GM23248 (cell line): Measurements from ENCODE around the gene UBE2A. TPM values are rescaled to one million over a fixed set of nuclear protein-coding genes. Genes with fewer than 3 reads are reported as not detected.

Experiments
- DNase-seq: peaks from one replicate; pipeline ENCODE4 v3.0.0-alpha.2; 2015
- H2AFZ ChIP-seq: fragments of 200-600 bp; sonication (generic); 2 replicates; pipeline ENCODE4 v1.6.1; 2016; ENCODE audit warnings: antibody characterized with exemption
- H3F3A ChIP-seq: fragments of 200-600 bp; sonication (generic); 2 replicates; pipeline ENCODE4 v1.6.1; 2016; ENCODE audit warnings: mild to moderate bottlenecking, antibody characterized with exemption, mixed run types; ENCODE audit not compliant: insufficient read depth
- H3K27ac ChIP-seq: fragments of 200-600 bp; sonication (generic); 2 replicates; pipeline ENCODE4 v1.5.1; 2016; ENCODE audit warnings: mild to moderate bottlenecking
- H3K27me3 ChIP-seq: fragments of 200-600 bp; sonication (generic); replicated peaks from 2 replicates; pipeline ENCODE4 v1.6.1; 2016; ENCODE audit warnings: mild to moderate bottlenecking; ENCODE audit not compliant: insufficient read depth
- H3K36me3 ChIP-seq: fragments of 200-600 bp; sonication (generic); 2 replicates; pipeline ENCODE4 v1.6.1; 2016; ENCODE audit warnings: low read depth, mild to moderate bottlenecking
- H3K4me1 ChIP-seq: fragments of 200-600 bp; sonication (generic); 2 replicates; pipeline ENCODE4 v1.6.1; 2016; ENCODE audit warnings: mild to moderate bottlenecking; ENCODE audit not compliant: insufficient read depth
- H3K4me2 ChIP-seq: fragments of 200-600 bp; sonication (generic); one replicate; pipeline ENCODE4 v1.6.1; 2016; ENCODE audit warnings: mild to moderate bottlenecking; ENCODE audit not compliant: unreplicated experiment
- H3K4me3 ChIP-seq: fragments of 200-600 bp; sonication (generic); 2 replicates; pipeline ENCODE4 v1.5.1; 2016; ENCODE audit warnings: mild to moderate bottlenecking
- H3K79me2 ChIP-seq: fragments of 200-600 bp; sonication (generic); 2 replicates; pipeline ENCODE4 v1.6.1; 2016; ENCODE audit warnings: mild to moderate bottlenecking; ENCODE audit not compliant: insufficient read depth
- H3K9ac ChIP-seq: fragments of 200-600 bp; sonication (generic); 2 replicates; pipeline ENCODE4 v1.6.1; 2016; ENCODE audit warnings: mild to moderate bottlenecking
- H3K9me2 ChIP-seq: fragments of 200-600 bp; sonication (generic); 2 replicates; pipeline ENCODE4 v1.6.1; 2016; ENCODE audit warnings: mixed run types, mild to moderate bottlenecking, moderate library complexity; ENCODE audit not compliant: insufficient read depth
- H3K9me3 ChIP-seq: fragments of 200-600 bp; sonication (generic); one replicate; pipeline ENCODE4 v1.6.1; 2017; ENCODE audit warnings: low read depth
- H4K20me1 ChIP-seq: fragments of 200-600 bp; sonication (generic); 2 replicates; pipeline ENCODE4 v1.6.0; 2016; ENCODE audit not compliant: insufficient read depth
- EZH2 ChIP-seq: fragments of 200-600 bp; sonication (generic); IDR thresholded peaks from 2 replicates; pipeline ENCODE4 v1.6.1; 2018; ENCODE audit warnings: antibody characterized with exemption, mild to moderate bottlenecking; ENCODE audit not compliant: insufficient read depth, poor library complexity, severe bottlenecking
- EZH2phosphoT487 ChIP-seq: fragments of 200-600 bp; sonication (generic); IDR thresholded peaks from 2 replicates; pipeline ENCODE4 v1.6.1; 2018; ENCODE audit warnings: antibody characterized with exemption, moderate library complexity, mild to moderate bottlenecking, low read depth; ENCODE audit not compliant: insufficient read depth
- WGBS, 2 experiments: methylation state at CpG; one replicate each; pipeline ENCODE4 v1.1.6; 2015 to 2017; ENCODE audit warnings: low lambda C conversion rate in 2 of 2, low coverage in 1 of 2; ENCODE audit errors: missing lambda C conversion rate in 2 of 2; 5-methylcytosine and 5-hydroxymethylcytosine counted together
- in situ Hi-C: fragments of 300-500 bp; cut with MboI; formaldehyde crosslinking; loops from 2 replicates; pipeline ENCODE4 v1.15.0; 2020
- polyA plus RNA-seq: library from polyadenylated mRNA; unstranded; fragments of >200 nt; fragmentation: Nextera tagmentation; extraction: Ambion mirVana; gene quantifications from 2 replicates; pipeline ENCODE4 v1.2.1, GENCODE V29; 2016
- total RNA-seq: library from RNA; depleted of rRNA; stranded (reverse); fragments of >200 nt; shearing (Covaris generic); gene quantifications from 2 replicates; pipeline ENCODE4 v1.2.3, GENCODE V29; 2014

UBE2A gene
- total and polyA plus RNA-seq, 2 experiments from 2014 or later = 36.1 to 150 TPM

GRCh38 chrX:119617517-119618164, 43.3 kb downstream of the UBE2A start:
- no peak overlapping the region for H2AFZ ChIP-seq
- no peaks in the 10 kb centered on the region for H3K9me2 ChIP-seq
- no peak overlapping the region for H3K4me2 ChIP-seq
- no peaks in the 10 kb centered on the region for H3K9me3 ChIP-seq
- H4K20me1 ChIP-seq = no peaks in the 10 kb centered on the region
- TF ChIP-seq EZH2 = no peak
- no peaks in the 10 kb centered on the region for H3F3A ChIP-seq
- H3K36me3 ChIP-seq = no peaks in the 10 kb centered on the region
- no peaks in the 10 kb centered on the region for H3K79me2 ChIP-seq
- WGBS, 2 experiments = 65 to 68% methylated on average over 15 of the region's 15 CpGs
- no peak overlapping the region for H3K27ac ChIP-seq
- no peaks in the 10 kb centered on the region for H3K4me1 ChIP-seq
- no peak overlapping the region for H3K4me3 ChIP-seq
- no peak for DNase-seq
- H3K9ac ChIP-seq = no peak overlapping the region
- in situ Hi-C loops = no loop called here
- H3K27me3 ChIP-seq = no peaks in the 10 kb centered on the region

GRCh38 chrX:119618439-119618838, 44.1 kb downstream of the UBE2A start:
- Histone ChIP-seq H4K20me1 (no peaks in the 10 kb centered on the region), H3F3A (no peaks in the 10 kb centered on the region), H3K9me3 (no peaks in the 10 kb centered on the region), H2AFZ (no peak overlapping the region), H3K27me3 (no peaks in the 10 kb centered on the region), H3K79me2 (no peaks in the 10 kb centered on the region), H3K4me1 (no peaks in the 10 kb centered on the region), H3K36me3 (no peaks in the 10 kb centered on the region), H3K4me2 (no peak overlapping the region), H3K9me2 (no peaks in the 10 kb centered on the region), H3K27ac (no peak overlapping the region), H3K4me3 (no peak overlapping the region), H3K9ac (no peak overlapping the region)
- 98 to 100% methylated on average over 5 of the region's 5 CpGs for WGBS, 2 experiments
- in situ Hi-C loops = no loop called here
- no peak for TF ChIP-seq EZH2
- TF ChIP-seq EZH2phosphoT487 = no peak
- no peak for DNase-seq

DNA sequence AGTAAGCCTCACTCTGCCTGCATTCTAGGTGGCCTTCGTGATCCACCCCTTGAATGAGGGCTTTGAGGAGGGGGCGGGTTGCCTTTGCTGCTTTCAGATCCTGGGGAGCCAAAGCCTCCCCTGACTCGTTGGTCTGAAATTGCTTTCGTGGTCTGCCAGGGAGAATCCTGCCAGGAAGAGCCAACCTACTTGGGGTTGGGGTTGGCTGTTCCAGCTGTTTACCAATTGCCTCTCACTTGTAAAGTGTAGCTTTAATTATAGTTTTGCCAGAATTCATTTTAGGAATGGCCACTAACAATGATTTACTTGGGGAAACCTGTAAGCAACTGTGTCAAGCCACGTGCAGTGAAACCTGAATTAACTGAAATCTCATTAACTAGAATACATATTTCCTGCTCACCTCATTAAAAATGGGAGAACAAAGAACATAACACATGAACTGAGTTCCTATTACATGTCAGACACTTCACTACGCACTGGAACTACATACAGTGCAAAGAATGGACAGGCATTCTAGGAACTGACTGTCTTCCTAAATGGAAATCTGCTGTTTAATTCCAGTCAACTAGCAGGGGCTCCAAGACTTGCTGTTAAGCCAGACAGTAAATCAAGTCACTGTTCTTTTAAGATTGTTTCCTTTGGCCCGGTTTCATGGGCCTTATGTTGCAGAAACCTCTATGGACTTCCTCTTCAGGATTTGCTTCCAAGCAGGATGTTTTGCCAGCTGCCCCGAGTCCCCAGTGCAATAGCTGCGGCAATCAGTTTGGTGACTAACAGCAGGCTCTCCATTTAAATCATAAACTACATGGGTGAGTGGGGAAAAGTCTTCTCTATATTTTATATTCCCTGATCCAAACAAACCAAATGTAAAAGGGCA, 48.2 kb downstream of the UBE2A start:
- Histone ChIP-seq H3K4me1 (no peaks in the 10 kb centered on the region), H3K4me2 (no peak overlapping the region), H3F3A (no peaks in the 10 kb centered on the region), H3K36me3 (no peaks in the 10 kb centered on the region), H4K20me1 (no peaks in the 10 kb centered on the region), H2AFZ (no peak overlapping the region), H3K4me3 (no peak overlapping the region), H3K27me3 (no peaks in the 10 kb centered on the region), H3K9me2 (no peaks in the 10 kb centered on the region), H3K9ac (no peak overlapping the region), H3K79me2 (no peaks in the 10 kb centered on the region), H3K9me3 (no peaks in the 10 kb centered on the region), H3K27ac (no peak overlapping the region)
- WGBS, 2 experiments = 61 to 97% methylated on average over 5 to 9 of the region's 9 CpGs
- TF ChIP-seq EZH2phosphoT487 (no peak), EZH2 (no peak)
- in situ Hi-C loops = no loop called here
- peak; percentile 9 for DNase-seq

- no peak overlapping the region for H3K9ac ChIP-seq
- TF ChIP-seq EZH2 = no peak
- TF ChIP-seq EZH2phosphoT487 = no peak
Observed at GRCh38 chrX:119624417-119624816, 50.1 kb downstream of the UBE2A start.

More at GRCh38 chrX:119624417-119624816, 50.1 kb downstream of the UBE2A start:
- WGBS, 2 experiments = 94 to 98% methylated on average over 8 to 11 of the region's 11 CpGs
- Histone ChIP-seq H3K27ac (no peak overlapping the region), H3F3A (no peaks in the 10 kb centered on the region), H3K36me3 (no peaks in the 10 kb centered on the region), H3K4me3 (no peak overlapping the region), H3K9me3 (no peaks in the 10 kb centered on the region), H3K27me3 (no peaks in the 10 kb centered on the region), H2AFZ (no peak overlapping the region), H3K4me2 (no peak overlapping the region), H3K4me1 (no peaks in the 10 kb centered on the region), H3K9me2 (no peaks in the 10 kb centered on the region), H3K79me2 (no peaks in the 10 kb centered on the region), H4K20me1 (no peaks in the 10 kb centered on the region)
- DNase-seq = no peak
- in situ Hi-C loops = no loop called here
